WTC11 (cell line): ENCODE measurements around the gene USP49. TPM values are rescaled to one million over a fixed set of nuclear protein-coding genes. Genes with fewer than 3 reads are reported as not detected.

Source experiments
- ATAC-seq: fragments of 200-7000 bp; cut with Tn5 transposase; 2 replicates; pipeline ENCODE4 v1.10.0; 2021; ENCODE audit warnings: mild to moderate bottlenecking, moderate library complexity
- CTCF ChIA-PET: fragments of 300-600 bp; sonication (Branson Sonifier 250); formaldehyde crosslinking; loops from one replicate; lab custom pipeline; 2021; ENCODE audit warnings: antibody characterized with exemption; lab: Charles Lee
- POLR2A ChIA-PET: fragments of 350-600 bp; sonication (Branson Sonifier 250); formaldehyde crosslinking; loops from one replicate; lab custom pipeline; 2021; ENCODE audit warnings: antibody characterized with exemption; lab: Charles Lee
- DNase-seq: peaks from one replicate; pipeline ENCODE4 v3.0.0; 2021; ENCODE audit warnings: low spot score
- H3K27ac Mint-ChIP-seq: 2 replicates; pipeline ENCODE4 v1.8.0; 2021; ENCODE audit warnings: mixed read lengths
- H3K27me3 Mint-ChIP-seq: 2 replicates; pipeline ENCODE4 v1.8.0; 2021; ENCODE audit warnings: low read depth, mild to moderate bottlenecking, moderate library complexity, mixed read lengths
- H3K36me3 Mint-ChIP-seq: 2 replicates; pipeline ENCODE4 v1.8.0; 2021; ENCODE audit warnings: mixed read lengths
- H3K4me1 Mint-ChIP-seq: 2 replicates; pipeline ENCODE4 v1.8.0; 2022; ENCODE audit warnings: mixed read lengths
- H3K4me3 Mint-ChIP-seq: 2 replicates; pipeline ENCODE4 v1.8.0; 2021; ENCODE audit warnings: mild to moderate bottlenecking, moderate library complexity, mixed read lengths
- H3K9me3 Mint-ChIP-seq: 2 replicates; pipeline ENCODE4 v1.8.0; 2021; ENCODE audit warnings: mixed read lengths
- FOXK1 ChIP-seq: sonication (generic); formaldehyde crosslinking; IDR thresholded peaks from 2 replicates; pipeline ENCODE4 v1.8.0; 2022; ENCODE audit warnings: mild to moderate bottlenecking, moderate library complexity, missing genetic modification reagents
- GRHL2 ChIP-seq: fragments of 250-450 bp; sonication (Bioruptor Pico); IDR thresholded peaks from 2 replicates; pipeline ENCODE4 v1.8.0; 2022; ENCODE audit warnings: mild to moderate bottlenecking, moderate library complexity; ENCODE audit not compliant: insufficient replicate concordance, severe bottlenecking
- IRF2 ChIP-seq: sonication (generic); formaldehyde crosslinking; IDR thresholded peaks from 2 replicates; pipeline ENCODE4 v1.8.0; 2022; ENCODE audit warnings: low read depth, missing genetic modification reagents, borderline replicate concordance
- KAT7 ChIP-seq: sonication (generic); formaldehyde crosslinking; IDR thresholded peaks from 2 replicates; pipeline ENCODE4 v1.8.1; 2023; ENCODE audit warnings: missing genetic modification reagents, mild to moderate bottlenecking, borderline replicate concordance
- NR2C2 ChIP-seq: sonication (generic); formaldehyde crosslinking; IDR thresholded peaks from 2 replicates; pipeline ENCODE4 v1.8.0; 2022; ENCODE audit warnings: mild to moderate bottlenecking, missing genetic modification reagents
- TCF7 ChIP-seq: sonication (generic); formaldehyde crosslinking; IDR thresholded peaks from 2 replicates; pipeline ENCODE4 v1.8.0; 2022; ENCODE audit warnings: mild to moderate bottlenecking, low read depth, missing genetic modification reagents, moderate library complexity
- TEAD4 ChIP-seq: sonication (generic); formaldehyde crosslinking; IDR thresholded peaks from 2 replicates; pipeline ENCODE4 v1.8.0; 2022; ENCODE audit warnings: mild to moderate bottlenecking, missing genetic modification reagents
- ZNF263 ChIP-seq: sonication (generic); formaldehyde crosslinking; IDR thresholded peaks from 2 replicates; pipeline ENCODE4 v1.8.1; 2022; ENCODE audit warnings: low read depth, mild to moderate bottlenecking, moderate library complexity, missing genetic modification reagents
- ZNF671 ChIP-seq: fragments of 250-450 bp; sonication (Bioruptor Pico); IDR thresholded peaks from 2 replicates; pipeline ENCODE4 v1.8.0; 2021; ENCODE audit warnings: mild to moderate bottlenecking
- total RNA-seq: library from RNA; stranded (reverse); gene quantifications from 3 replicates; pipeline ENCODE4 v1.2.3, GENCODE V29; 2021
- TF ChIP-seq, protein P1 (sequence below): sonication (generic); formaldehyde crosslinking; IDR thresholded peaks from 2 replicates; pipeline ENCODE4 v1.8.1; 2022; ENCODE audit warnings: low read depth, missing genetic modification reagents, borderline replicate concordance
- TF ChIP-seq, protein P2 (sequence below): sonication (generic); formaldehyde crosslinking; IDR thresholded peaks from 2 replicates; pipeline ENCODE4 v1.8.0; 2022; ENCODE audit warnings: missing genetic modification reagents
- TF ChIP-seq, protein P3 (sequence below): sonication (generic); formaldehyde crosslinking; IDR thresholded peaks from 2 replicates; pipeline ENCODE4 v1.8.1; 2023; ENCODE audit warnings: mild to moderate bottlenecking, moderate library complexity, missing genetic modification reagents
- TF ChIP-seq, protein P4 (sequence below): fragments of 250-450 bp; sonication (Bioruptor Pico); IDR thresholded peaks from 2 replicates; pipeline ENCODE4 v1.9.0; 2021; ENCODE audit warnings: mild to moderate bottlenecking
- TF ChIP-seq, protein P5 (sequence below): sonication (generic); formaldehyde crosslinking; IDR thresholded peaks from 2 replicates; pipeline ENCODE4 v1.8.0; 2023; ENCODE audit warnings: mild to moderate bottlenecking, missing genetic modification reagents
- TF ChIP-seq, protein P6 (sequence below): sonication (generic); formaldehyde crosslinking; conservative IDR thresholded peaks from 2 replicates; pipeline ENCODE4 v1.8.1; 2022; ENCODE audit warnings: mild to moderate bottlenecking, missing genetic modification reagents

The USP49 gene
- total RNA-seq, 1 experiment from 2014 or later, result 18.4 TPM

DNA sequence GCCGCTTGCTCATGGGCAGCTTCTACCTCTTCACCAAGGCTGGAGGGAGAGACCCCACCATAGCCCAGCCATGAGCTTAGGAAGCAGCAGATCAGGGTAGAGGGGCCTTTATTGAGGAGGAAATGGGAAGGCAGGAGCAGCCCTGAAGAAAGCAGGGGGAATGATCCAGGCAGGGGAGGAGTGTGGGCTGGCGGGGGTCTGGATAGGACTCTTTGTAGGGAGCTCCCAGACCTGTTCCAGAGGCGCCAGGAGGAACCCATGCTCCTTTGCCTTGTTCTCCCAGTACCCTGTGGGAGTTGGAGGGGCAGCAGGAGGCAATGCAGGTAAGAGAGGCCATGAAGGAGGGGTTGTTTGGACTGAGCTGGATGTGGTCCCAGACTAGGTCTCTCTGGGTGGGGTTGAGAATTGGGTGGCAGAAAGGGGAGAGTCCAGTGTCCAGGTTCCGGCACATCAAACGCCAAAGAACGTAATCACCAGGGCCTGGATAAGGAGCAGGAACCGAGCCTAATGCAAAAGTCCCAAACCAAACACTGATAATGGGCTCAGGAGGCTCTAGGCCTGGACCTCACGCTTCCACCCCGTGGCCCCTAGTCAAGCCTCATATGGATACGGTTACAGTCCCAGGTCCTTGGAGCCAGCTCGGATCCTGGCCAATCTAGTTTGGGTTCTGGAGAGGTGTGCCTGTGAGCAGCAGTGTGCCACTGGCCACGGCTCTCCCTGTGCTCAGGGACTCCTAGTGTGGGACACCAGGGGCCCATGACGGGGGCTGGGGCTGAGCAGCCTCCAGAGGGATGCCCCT is 135.9 kb downstream of the USP49 start (continued):
- TF ChIP-seq, protein P1, sequence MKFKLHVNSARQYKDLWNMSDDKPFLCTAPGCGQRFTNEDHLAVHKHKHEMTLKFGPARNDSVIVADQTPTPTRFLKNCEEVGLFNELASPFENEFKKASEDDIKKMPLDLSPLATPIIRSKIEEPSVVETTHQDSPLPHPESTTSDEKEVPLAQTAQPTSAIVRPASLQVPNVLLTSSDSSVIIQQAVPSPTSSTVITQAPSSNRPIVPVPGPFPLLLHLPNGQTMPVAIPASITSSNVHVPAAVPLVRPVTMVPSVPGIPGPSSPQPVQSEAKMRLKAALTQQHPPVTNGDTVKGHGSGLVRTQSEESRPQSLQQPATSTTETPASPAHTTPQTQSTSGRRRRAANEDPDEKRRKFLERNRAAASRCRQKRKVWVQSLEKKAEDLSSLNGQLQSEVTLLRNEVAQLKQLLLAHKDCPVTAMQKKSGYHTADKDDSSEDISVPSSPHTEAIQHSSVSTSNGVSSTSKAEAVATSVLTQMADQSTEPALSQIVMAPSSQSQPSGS (CRISPR knock-in tag), result no peak
- no peak for TF ChIP-seq NR2C2 (CRISPR knock-in tag)
- TF ChIP-seq, protein P2, sequence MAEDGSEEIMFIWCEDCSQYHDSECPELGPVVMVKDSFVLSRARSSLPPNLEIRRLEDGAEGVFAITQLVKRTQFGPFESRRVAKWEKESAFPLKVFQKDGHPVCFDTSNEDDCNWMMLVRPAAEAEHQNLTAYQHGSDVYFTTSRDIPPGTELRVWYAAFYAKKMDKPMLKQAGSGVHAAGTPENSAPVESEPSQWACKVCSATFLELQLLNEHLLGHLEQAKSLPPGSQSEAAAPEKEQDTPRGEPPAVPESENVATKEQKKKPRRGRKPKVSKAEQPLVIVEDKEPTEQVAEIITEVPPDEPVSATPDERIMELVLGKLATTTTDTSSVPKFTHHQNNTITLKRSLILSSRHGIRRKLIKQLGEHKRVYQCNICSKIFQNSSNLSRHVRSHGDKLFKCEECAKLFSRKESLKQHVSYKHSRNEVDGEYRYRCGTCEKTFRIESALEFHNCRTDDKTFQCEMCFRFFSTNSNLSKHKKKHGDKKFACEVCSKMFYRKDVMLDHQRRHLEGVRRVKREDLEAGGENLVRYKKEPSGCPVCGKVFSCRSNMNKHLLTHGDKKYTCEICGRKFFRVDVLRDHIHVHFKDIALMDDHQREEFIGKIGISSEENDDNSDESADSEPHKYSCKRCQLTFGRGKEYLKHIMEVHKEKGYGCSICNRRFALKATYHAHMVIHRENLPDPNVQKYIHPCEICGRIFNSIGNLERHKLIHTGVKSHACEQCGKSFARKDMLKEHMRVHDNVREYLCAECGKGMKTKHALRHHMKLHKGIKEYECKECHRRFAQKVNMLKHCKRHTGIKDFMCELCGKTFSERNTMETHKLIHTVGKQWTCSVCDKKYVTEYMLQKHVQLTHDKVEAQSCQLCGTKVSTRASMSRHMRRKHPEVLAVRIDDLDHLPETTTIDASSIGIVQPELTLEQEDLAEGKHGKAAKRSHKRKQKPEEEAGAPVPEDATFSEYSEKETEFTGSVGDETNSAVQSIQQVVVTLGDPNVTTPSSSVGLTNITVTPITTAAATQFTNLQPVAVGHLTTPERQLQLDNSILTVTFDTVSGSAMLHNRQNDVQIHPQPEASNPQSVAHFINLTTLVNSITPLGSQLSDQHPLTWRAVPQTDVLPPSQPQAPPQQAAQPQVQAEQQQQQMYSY (CRISPR knock-in tag), result no peak
- no peak for TF ChIP-seq FOXK1 (CRISPR knock-in tag)
- TF ChIP-seq, all 79 proteins: peak for 0

DNA sequence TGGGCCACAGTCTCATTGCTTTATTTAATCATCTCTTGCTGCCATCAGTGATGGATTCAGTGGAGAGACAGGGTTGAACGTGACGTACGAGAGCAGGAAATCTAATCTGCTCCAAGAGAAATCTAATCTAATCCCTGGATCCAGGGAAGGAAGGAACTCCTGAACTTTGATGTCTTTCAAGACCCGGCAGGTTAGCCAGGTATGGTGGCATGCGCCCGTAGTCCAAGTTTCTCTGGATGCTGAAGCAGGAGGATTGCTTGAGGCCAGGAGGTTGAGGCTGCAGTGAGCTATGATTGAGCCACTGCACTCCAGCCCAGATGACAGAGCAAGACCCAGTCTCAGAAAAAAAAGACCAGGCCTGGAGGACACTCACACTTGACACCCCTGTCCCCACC is 136.5 kb downstream of the USP49 start:
- H3K4me3 Mint-ChIP-seq, result no peak overlapping the region
- H3K27ac Mint-ChIP-seq, result no peak overlapping the region
- H3K4me1 Mint-ChIP-seq, result peaks cover 6% of the 10 kb centered on the region
- no peak for ATAC-seq
- DNase-seq, result no peak
- H3K9me3 Mint-ChIP-seq, result no peaks in the 10 kb centered on the region
- ChIA-PET POLR2A (no interaction called here), CTCF (interaction anchor here (0.5 kb wide), 1 partner anchor 93 kb away, joined by 3 read pairs; no protein-coding TSS in a partner anchor)
- no peak for TF ChIP-seq GRHL2
- TF ChIP-seq, protein P3, sequence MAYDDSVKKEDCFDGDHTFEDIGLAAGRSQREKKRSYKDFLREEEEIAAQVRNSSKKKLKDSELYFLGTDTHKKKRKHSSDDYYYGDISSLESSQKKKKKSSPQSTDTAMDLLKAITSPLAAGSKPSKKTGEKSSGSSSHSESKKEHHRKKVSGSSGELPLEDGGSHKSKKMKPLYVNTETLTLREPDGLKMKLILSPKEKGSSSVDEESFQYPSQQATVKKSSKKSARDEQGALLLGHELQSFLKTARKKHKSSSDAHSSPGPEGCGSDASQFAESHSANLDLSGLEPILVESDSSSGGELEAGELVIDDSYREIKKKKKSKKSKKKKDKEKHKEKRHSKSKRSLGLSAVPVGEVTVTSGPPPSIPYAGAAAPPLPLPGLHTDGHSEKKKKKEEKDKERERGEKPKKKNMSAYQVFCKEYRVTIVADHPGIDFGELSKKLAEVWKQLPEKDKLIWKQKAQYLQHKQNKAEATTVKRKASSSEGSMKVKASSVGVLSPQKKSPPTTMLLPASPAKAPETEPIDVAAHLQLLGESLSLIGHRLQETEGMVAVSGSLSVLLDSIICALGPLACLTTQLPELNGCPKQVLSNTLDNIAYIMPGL (CRISPR knock-in tag), result no peak
- TF ChIP-seq ZNF263 (CRISPR knock-in tag), result no peak
- no peak for TF ChIP-seq TCF7 (CRISPR knock-in tag)
- no peaks in the 10 kb centered on the region; the same call in 1 of the 2 replicates for H3K27me3 Mint-ChIP-seq
- H3K36me3 Mint-ChIP-seq, result no peaks in the 10 kb centered on the region

DNA sequence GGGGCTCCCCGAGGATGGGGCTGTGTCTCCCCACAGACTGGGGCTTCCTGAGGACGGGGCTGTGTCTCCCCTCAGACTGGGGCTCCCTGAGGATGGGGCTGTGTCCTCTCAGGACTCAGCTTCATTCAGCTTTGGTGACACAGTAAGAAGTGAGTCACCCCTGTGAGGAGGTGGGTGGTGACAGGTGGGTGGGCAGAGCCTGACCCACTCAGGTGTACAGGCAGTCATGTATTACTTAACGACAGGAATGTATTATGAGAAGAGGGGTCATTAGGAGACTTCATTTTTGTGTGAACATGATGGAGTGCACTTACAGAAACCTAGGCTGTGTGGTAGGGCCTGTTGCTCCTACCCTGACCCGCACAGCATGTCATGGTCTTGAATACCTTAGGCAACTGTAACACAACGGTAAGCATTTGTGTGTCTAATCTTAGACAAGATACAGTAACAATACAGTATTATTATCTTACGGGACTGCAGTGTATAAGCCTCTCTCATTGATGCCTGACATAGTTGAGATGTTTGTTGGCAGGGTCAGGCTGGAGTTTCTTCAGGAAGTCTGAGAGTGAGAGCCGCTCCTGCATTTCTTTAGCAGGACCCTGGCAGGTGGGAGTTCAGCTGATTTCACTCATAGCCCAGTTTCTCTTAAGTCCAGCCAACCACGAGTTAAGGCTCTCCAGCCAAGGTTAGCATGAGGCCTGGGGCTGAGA is 137.1 kb downstream of the USP49 start:
- no peak overlapping the region for H3K27ac Mint-ChIP-seq
- peaks cover 6% of the 10 kb centered on the region for H3K4me1 Mint-ChIP-seq
- ChIA-PET POLR2A (no interaction called here), CTCF (interaction anchor here (1.5 kb wide), 1 partner anchor 23 kb away, joined by 4 read pairs; the partner anchor contains the start of gene TFEB)
- no peak for DNase-seq
- no peaks in the 10 kb centered on the region for H3K36me3 Mint-ChIP-seq
- ATAC-seq, result no peak
- peaks cover 2% of the 10 kb centered on the region; the same call in 1 of the 2 replicates for H3K27me3 Mint-ChIP-seq
- no peak overlapping the region for H3K4me3 Mint-ChIP-seq
- no peaks in the 10 kb centered on the region for H3K9me3 Mint-ChIP-seq
- TF ChIP-seq ZNF671 (no peak), KAT7 (CRISPR knock-in tag) (no peak), IRF2 (CRISPR knock-in tag) (no peak), ZNF263 (CRISPR knock-in tag) (no peak), TEAD4 (CRISPR knock-in tag) (no peak)
- TF ChIP-seq, protein P4, sequence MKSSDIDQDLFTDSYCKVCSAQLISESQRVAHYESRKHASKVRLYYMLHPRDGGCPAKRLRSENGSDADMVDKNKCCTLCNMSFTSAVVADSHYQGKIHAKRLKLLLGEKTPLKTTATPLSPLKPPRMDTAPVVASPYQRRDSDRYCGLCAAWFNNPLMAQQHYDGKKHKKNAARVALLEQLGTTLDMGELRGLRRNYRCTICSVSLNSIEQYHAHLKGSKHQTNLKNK (CRISPR knock-in tag), result no peak
- TF ChIP-seq, protein P5, sequence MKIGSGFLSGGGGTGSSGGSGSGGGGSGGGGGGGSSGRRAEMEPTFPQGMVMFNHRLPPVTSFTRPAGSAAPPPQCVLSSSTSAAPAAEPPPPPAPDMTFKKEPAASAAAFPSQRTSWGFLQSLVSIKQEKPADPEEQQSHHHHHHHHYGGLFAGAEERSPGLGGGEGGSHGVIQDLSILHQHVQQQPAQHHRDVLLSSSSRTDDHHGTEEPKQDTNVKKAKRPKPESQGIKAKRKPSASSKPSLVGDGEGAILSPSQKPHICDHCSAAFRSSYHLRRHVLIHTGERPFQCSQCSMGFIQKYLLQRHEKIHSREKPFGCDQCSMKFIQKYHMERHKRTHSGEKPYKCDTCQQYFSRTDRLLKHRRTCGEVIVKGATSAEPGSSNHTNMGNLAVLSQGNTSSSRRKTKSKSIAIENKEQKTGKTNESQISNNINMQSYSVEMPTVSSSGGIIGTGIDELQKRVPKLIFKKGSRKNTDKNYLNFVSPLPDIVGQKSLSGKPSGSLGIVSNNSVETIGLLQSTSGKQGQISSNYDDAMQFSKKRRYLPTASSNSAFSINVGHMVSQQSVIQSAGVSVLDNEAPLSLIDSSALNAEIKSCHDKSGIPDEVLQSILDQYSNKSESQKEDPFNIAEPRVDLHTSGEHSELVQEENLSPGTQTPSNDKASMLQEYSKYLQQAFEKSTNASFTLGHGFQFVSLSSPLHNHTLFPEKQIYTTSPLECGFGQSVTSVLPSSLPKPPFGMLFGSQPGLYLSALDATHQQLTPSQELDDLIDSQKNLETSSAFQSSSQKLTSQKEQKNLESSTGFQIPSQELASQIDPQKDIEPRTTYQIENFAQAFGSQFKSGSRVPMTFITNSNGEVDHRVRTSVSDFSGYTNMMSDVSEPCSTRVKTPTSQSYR (CRISPR knock-in tag), result no peak
- TF ChIP-seq, protein P6, sequence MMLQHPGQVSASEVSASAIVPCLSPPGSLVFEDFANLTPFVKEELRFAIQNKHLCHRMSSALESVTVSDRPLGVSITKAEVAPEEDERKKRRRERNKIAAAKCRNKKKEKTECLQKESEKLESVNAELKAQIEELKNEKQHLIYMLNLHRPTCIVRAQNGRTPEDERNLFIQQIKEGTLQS, result no peak
